IMR-90 (cell line): Measurements from ENCODE around the gene NFIA. TPM values are rescaled to one million over a fixed set of nuclear protein-coding genes. Genes with fewer than 3 reads are reported as not detected.

Experiments used
- ATAC-seq: fragments of 200-7000 bp; cut with Tn5 transposase; 2 replicates; pipeline ENCODE4 v1.9.1; 2020; ENCODE audit warnings: low read depth, mild to moderate bottlenecking, moderate library complexity
- BruUV-seq: library from RNA; stranded (reverse); fragments of 400-500 nt; replicated peaks from 2 replicates; lab custom pipeline; 2021; lab: Mats Ljungman, UMichigan
- CTCF ChIA-PET: fragments of 300-600 bp; formaldehyde crosslinking; extraction: SDS; loops from one replicate; lab custom pipeline; 2021; ENCODE audit warnings: antibody characterized with exemption; lab: Yijun Ruan, JAX
- POLR2A ChIA-PET: fragments of 300-600 bp; sonication (Branson Sonifier 250); formaldehyde crosslinking; loops from one replicate; lab custom pipeline; 2022; ENCODE audit warnings: antibody characterized with exemption; ENCODE audit not compliant: unreplicated experiment; lab: Charles Lee
- DNase-seq: peaks from one replicate; pipeline ENCODE4 v3.0.0; 2013
- H2AFZ ChIP-seq: replicated peaks from 2 replicates; pipeline ENCODE3; 2013; ENCODE audit warnings: low read length, mild to moderate bottlenecking; ENCODE audit not compliant: poor library complexity
- H2AK5ac ChIP-seq: 2 replicates; pipeline ENCODE4 v1.6.1; 2013; ENCODE audit warnings: low read depth, low read length, inconsistent platforms
- H2AK9ac ChIP-seq: replicated peaks from 2 replicates; pipeline ENCODE3; 2013; ENCODE audit warnings: mild to moderate bottlenecking, low read depth, low read length, moderate library complexity; ENCODE audit not compliant: poor library complexity
- H2BK120ac ChIP-seq: 2 replicates; pipeline ENCODE4 v1.6.1; 2013; ENCODE audit warnings: low read depth, low read length, inconsistent platforms
- H2BK15ac ChIP-seq: 3 replicates; pipeline ENCODE4 v1.6.1; 2013; ENCODE audit warnings: low read depth, low read length, inconsistent platforms
- H2BK20ac ChIP-seq: 2 replicates; pipeline ENCODE4 v1.6.1; 2013; ENCODE audit warnings: low read depth, mild to moderate bottlenecking, inconsistent platforms, low read length, moderate library complexity
- H2BK5ac ChIP-seq: 2 replicates; pipeline ENCODE4 v1.6.1; 2013; ENCODE audit warnings: mild to moderate bottlenecking, low read depth, low read length, inconsistent platforms; ENCODE audit not compliant: poor library complexity, severe bottlenecking
- H3K14ac ChIP-seq: replicated peaks from 2 replicates; pipeline ENCODE4 v1.6.1; 2013; ENCODE audit warnings: low read depth, low read length, inconsistent platforms
- H3K18ac ChIP-seq: 2 replicates; pipeline ENCODE4 v1.6.1; 2013; ENCODE audit warnings: low read depth, low read length, control low read depth
- H3K23ac ChIP-seq: 2 replicates; pipeline ENCODE4 v1.6.1; 2013; ENCODE audit warnings: low read depth, low read length, inconsistent platforms
- H3K27ac ChIP-seq: 2 replicates; pipeline ENCODE4 v1.5.1; 2013; ENCODE audit warnings: mild to moderate bottlenecking, control low read depth, low read length; ENCODE audit not compliant: insufficient read depth
- H3K27me3 ChIP-seq: 2 replicates; pipeline ENCODE4 v1.6.1; 2013; ENCODE audit warnings: low read length; ENCODE audit not compliant: control insufficient read depth, insufficient read depth
- H3K36me3 ChIP-seq: 2 replicates; pipeline ENCODE4 v1.6.1; 2013; ENCODE audit warnings: low read length, mixed read lengths; ENCODE audit not compliant: control insufficient read depth, insufficient read depth
- H3K4ac ChIP-seq: 2 replicates; pipeline ENCODE4 v1.6.1; 2013; ENCODE audit warnings: low read depth, low read length, inconsistent platforms
- H3K4me1 ChIP-seq: 2 replicates; pipeline ENCODE4 v1.6.1; 2013; ENCODE audit warnings: low read length, mixed read lengths; ENCODE audit not compliant: control insufficient read depth, insufficient read depth
- H3K4me2 ChIP-seq: 2 replicates; pipeline ENCODE4 v1.6.1; 2013; ENCODE audit warnings: low read depth, mild to moderate bottlenecking, control low read depth, low read length, moderate library complexity
- H3K4me3 ChIP-seq: 2 replicates; pipeline ENCODE4 v1.5.1; 2013; ENCODE audit warnings: low read depth, mild to moderate bottlenecking, control low read depth, low read length, moderate library complexity; ENCODE audit not compliant: insufficient read depth
- H3K56ac ChIP-seq: 2 replicates; pipeline ENCODE4 v1.6.1; 2013; ENCODE audit warnings: low read length, inconsistent platforms; ENCODE audit not compliant: insufficient read depth; ENCODE audit errors: extremely low read depth
- H3K79me1 ChIP-seq, 2 experiments: 2 replicates each; pipeline ENCODE4 v1.6.1; 2013; ENCODE audit warnings: low read length in 2 of 2, inconsistent platforms in 1 of 2, low read depth in 1 of 2
- H3K9ac ChIP-seq: 2 replicates; pipeline ENCODE4 v1.6.1; 2013; ENCODE audit warnings: low read depth, low read length, control low read depth
- H3K9me1 ChIP-seq: 2 replicates; pipeline ENCODE4 v1.6.1; 2013; ENCODE audit warnings: low read length, inconsistent platforms; ENCODE audit not compliant: insufficient read depth
- H3K9me3 ChIP-seq: 2 replicates; pipeline ENCODE4 v1.6.1; 2013; ENCODE audit warnings: low read length; ENCODE audit not compliant: control insufficient read depth, insufficient read depth
- H4K20me1 ChIP-seq: 2 replicates; pipeline ENCODE4 v1.6.1; 2013; ENCODE audit warnings: low read length, inconsistent platforms; ENCODE audit not compliant: insufficient read depth
- H4K5ac ChIP-seq: 2 replicates; pipeline ENCODE4 v1.6.1; 2013; ENCODE audit warnings: mild to moderate bottlenecking, low read depth, low read length, control low read depth
- H4K8ac ChIP-seq, 2 experiments: 2 replicates each; pipeline ENCODE4 v1.6.1; 2013; ENCODE audit warnings: low read depth in 2 of 2, low read length in 2 of 2, control low read depth in 1 of 2, inconsistent platforms in 1 of 2
- H4K91ac ChIP-seq: 2 replicates; pipeline ENCODE4 v1.6.1; 2013; ENCODE audit warnings: low read depth, low read length, inconsistent platforms; ENCODE audit not compliant: insufficient read depth
- BHLHE40 ChIP-seq: fragments of 150-350 bp; IDR thresholded peaks from 2 replicates; pipeline ENCODE4 v1.6.1; 2016; ENCODE audit warnings: mild to moderate bottlenecking, low read depth, low read length
- CEBPB ChIP-seq: IDR thresholded peaks from 2 replicates; pipeline ENCODE4 v1.6.1; 2012; ENCODE audit warnings: low read depth, low read length, improper control_type of control experiment
- ELK1 ChIP-seq: fragments of 150-350 bp; IDR thresholded peaks from 2 replicates; pipeline ENCODE4 v1.6.1; 2016; ENCODE audit warnings: low read depth, mild to moderate bottlenecking, low read length, moderate library complexity, borderline replicate concordance
- FOS ChIP-seq: fragments of 150-350 bp; IDR thresholded peaks from 2 replicates; pipeline ENCODE4 v1.6.1; 2016; ENCODE audit warnings: low read depth, low read length
- MAFK ChIP-seq: IDR thresholded peaks from 2 replicates; pipeline ENCODE4 v1.6.1; 2012; ENCODE audit warnings: low read depth, low read length, improper control_type of control experiment
- MAZ ChIP-seq: IDR thresholded peaks from 2 replicates; pipeline ENCODE4 v1.6.1; 2012; ENCODE audit warnings: low read depth, mild to moderate bottlenecking, low read length, improper control_type of control experiment, moderate library complexity, borderline replicate concordance
- MXI1 ChIP-seq: IDR thresholded peaks from 2 replicates; pipeline ENCODE4 v1.6.1; 2012; ENCODE audit warnings: low read depth, mild to moderate bottlenecking, low read length, moderate library complexity, borderline replicate concordance
- RCOR1 ChIP-seq: IDR thresholded peaks from 2 replicates; pipeline ENCODE4 v1.6.1; 2012; ENCODE audit warnings: mild to moderate bottlenecking, low read length, improper control_type of control experiment; ENCODE audit not compliant: insufficient replicate concordance
- RFX5 ChIP-seq: IDR thresholded peaks from 2 replicates; pipeline ENCODE4 v1.8.0; 2012; ENCODE audit warnings: low read depth, mild to moderate bottlenecking, low read length, moderate library complexity
- USF2 ChIP-seq: fragments of 150-350 bp; IDR thresholded peaks from 2 replicates; pipeline ENCODE4 v1.6.1; 2017; ENCODE audit warnings: mild to moderate bottlenecking, antibody characterized with exemption, low read length, low read depth
- WGBS, 2 experiments: methylation state at CpG; one replicate each; pipeline versions ENCODE4 v1.1.5 to v1.1.7; 2013; ENCODE audit warnings: missing lambda C conversion rate in 2 of 2; ENCODE audit not compliant: insufficient read length in 1 of 2; ENCODE audit errors: extremely low coverage in 2 of 2; 5-methylcytosine and 5-hydroxymethylcytosine counted together
- dilution Hi-C: fragments of 300-500 bp; cut with HindIII; formaldehyde crosslinking; loops from one replicate; pipeline ENCODE4 v1.14.3; 2018; ENCODE audit warnings: low sequenced_read_pairs; ENCODE audit not compliant: unreplicated experiment
- in situ Hi-C: fragments of 300-500 bp; cut with MboI; formaldehyde crosslinking; loops from 3 replicates; pipeline ENCODE4 v1.14.3; 2019; ENCODE audit warnings: low sequenced_read_pairs, inconsistent platforms, mixed read lengths
- intact Hi-C: fragments of 100-400 bp; cut with micrococcal nuclease; formaldehyde crosslinking; loops from 2 replicates; pipeline ENCODE4 v1.10.0; 2022
- polyA plus RNA-seq, 3 experiments: library from polyadenylated mRNA; depleted of rRNA; stranded (reverse); fragments of >200 nt; gene quantifications; 2 replicates each; pipeline ENCODE4 v1.2.3, GENCODE V29; 2012; ENCODE audit warnings: low replicate concordance in 1 of 3
- total RNA-seq: library from RNA; depleted of rRNA; stranded (reverse); fragments of >200 nt; gene quantifications from 2 replicates; pipeline ENCODE4 v1.2.3, GENCODE V29; 2012

NFIA gene
- total and polyA plus RNA-seq, 2 of the 4 experiments (the other 2 are of a cell fraction), result 1.6 to 2.2 TPM

- BruUV-seq, result no TSS peak
- no peak overlapping the region for H4K91ac ChIP-seq
- no peak overlapping the region for H2BK20ac ChIP-seq
- ChIA-PET POLR2A (no interaction called here), CTCF (no interaction called here)
- no peaks in the 10 kb centered on the region for H3K36me3 ChIP-seq
- no peak overlapping the region for H2AFZ ChIP-seq
- H3K9me3 ChIP-seq, result no peaks in the 10 kb centered on the region
- H2BK15ac ChIP-seq, result no peak overlapping the region
- no peak overlapping the region for H3K23ac ChIP-seq
- no peak for ATAC-seq
- in situ Hi-C loops (no loop called here), intact Hi-C loops (no loop called here), dilution Hi-C loops (no loop called here)
- H2BK5ac ChIP-seq, result no peak overlapping the region
- no peak overlapping the region for H2AK9ac ChIP-seq
- H3K27ac ChIP-seq, result no peak overlapping the region
- H3K4ac ChIP-seq, result no peak overlapping the region
- no peak overlapping the region for H3K9ac ChIP-seq
- no peak overlapping the region for H4K5ac ChIP-seq
- no peak overlapping the region for H3K4me2 ChIP-seq
- no peak overlapping the region for H2AK5ac ChIP-seq
- no peak for DNase-seq
- H3K27me3 ChIP-seq, result no peaks in the 10 kb centered on the region
- H3K18ac ChIP-seq, result no peak overlapping the region
- H4K8ac ChIP-seq, result no peak overlapping the region
- no peak overlapping the region for H2BK120ac ChIP-seq
- H3K56ac ChIP-seq, result no peak overlapping the region
- 92% methylated on average over 2 of the region's 3 CpGs; no CpG with 5 or more reads in 1 of the 2 experiments for WGBS, 2 experiments
- no peaks in the 10 kb centered on the region for H4K20me1 ChIP-seq
- H3K4me3 ChIP-seq, result no peak overlapping the region
- no peaks in the 10 kb centered on the region for H3K9me1 ChIP-seq
- no peaks in the 10 kb centered on the region; the same call in 1 of the 2 replicates for H3K4me1 ChIP-seq
- no peak overlapping the region for H3K14ac ChIP-seq
- H3K79me1 ChIP-seq, result no peaks in the 10 kb centered on the region
- TF ChIP-seq MAZ (no peak), FOS (no peak), BHLHE40 (no peak), RFX5 (no peak), USF2 (no peak), RCOR1 (no peak), MXI1 (no peak), MAFK (no peak), ELK1 (no peak), CEBPB (no peak)
Measured at GRCh38 chr1:61135291-61135690, 52.9 kb downstream of the NFIA start.
